ENCODE measurements around the gene RAB8A. TPM values are rescaled to one million over a fixed set of nuclear protein-coding genes. Genes with fewer than 3 reads are reported as not detected.

RAB8A gene
- total and polyA plus RNA-seq, 2 of the 8 experiments (the other 6 are each of a cell fraction or from before 2014, with no cell fraction given), result 65.8 to 97.0 TPM

- TF ChIP-seq CHD7 (IDR thresholded peaks at IDR 0.05; ENCODE audit: insufficient replicate concordance, low read length) (no peak), GABPA (IDR thresholded peaks at IDR 0.05; ENCODE audit: borderline replicate concordance, insufficient read depth, low read length) (no peak), KDM4A (IDR thresholded peaks at IDR 0.05; ENCODE audit: low read depth, low read length, severe bottlenecking) (no peak), JUN (IDR thresholded peaks at IDR 0.05; ENCODE audit: low read depth, low read length) (no peak), POLR2AphosphoS5 (IDR thresholded peaks at IDR 0.05; ENCODE audit: low read depth, low read length) (no peak)
Measured at GRCh38 chr19:16144216-16144581, 32.5 kb downstream of the RAB8A start (continued).

Data from H1 (cell line).